GM20431 (cell line): ENCODE measurements around the gene PGRMC1.
"Not testable (repeated sequence)": the region's sequence is repeated elsewhere in the genome, so short reads cannot be mapped to it uniquely, and the experiment has no call there.

Experiments used
- in situ Hi-C: fragments of 300-500 bp; cut with MseI, MboI; formaldehyde crosslinking; loops from one replicate; pipeline ENCODE4 v1.15.0; 2020; ENCODE audit warnings: low sequenced_read_pairs; ENCODE audit not compliant: unreplicated experiment

The PGRMC1 gene

DNA sequence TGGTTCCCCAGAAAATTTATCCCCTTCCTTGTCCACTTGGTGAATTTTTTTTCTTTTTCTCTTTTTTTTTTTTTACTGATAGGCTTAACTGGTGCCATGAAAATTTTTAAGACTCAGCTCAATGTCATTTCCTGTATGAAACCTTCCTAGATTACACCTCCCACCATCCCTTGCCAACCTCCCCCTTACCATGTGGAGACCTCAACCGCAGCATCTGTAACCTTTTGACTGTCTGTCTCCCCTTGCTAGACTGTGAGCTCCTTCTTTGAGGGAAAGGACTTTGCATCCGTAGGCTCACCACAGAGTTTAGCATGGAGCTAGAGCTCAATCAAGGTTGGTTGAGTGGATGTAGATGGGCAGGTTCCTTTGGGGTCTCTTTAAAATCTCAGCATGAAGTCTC lies 5.2 kb upstream of the PGRMC1 start:
- in situ Hi-C loops: no loop called here

DNA sequence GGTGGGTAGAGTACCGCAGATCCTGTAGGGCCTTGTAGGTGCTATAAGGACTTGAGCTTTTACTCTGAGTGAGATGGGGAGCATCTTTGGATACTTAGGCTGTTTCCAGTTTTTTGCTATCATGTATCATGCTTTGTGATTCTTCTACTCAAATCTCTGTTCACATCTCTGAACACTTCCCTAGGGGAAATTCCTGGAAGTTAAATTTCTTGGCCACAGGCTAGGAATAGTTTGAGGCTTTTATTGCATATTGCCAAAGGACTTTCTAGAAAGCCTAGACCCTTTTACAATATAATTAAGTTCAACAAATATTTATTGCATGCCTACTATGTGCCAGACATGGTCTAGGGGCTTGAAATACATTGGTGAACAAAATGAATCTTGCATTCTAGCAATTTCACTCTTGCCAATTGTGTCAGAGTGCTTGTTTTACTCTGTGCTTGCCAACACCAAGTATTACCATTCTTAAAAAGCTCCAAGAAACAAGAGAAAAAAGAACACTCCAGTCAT lies 4.1 kb upstream of the PGRMC1 start:
- in situ Hi-C loops: no loop called here

DNA sequence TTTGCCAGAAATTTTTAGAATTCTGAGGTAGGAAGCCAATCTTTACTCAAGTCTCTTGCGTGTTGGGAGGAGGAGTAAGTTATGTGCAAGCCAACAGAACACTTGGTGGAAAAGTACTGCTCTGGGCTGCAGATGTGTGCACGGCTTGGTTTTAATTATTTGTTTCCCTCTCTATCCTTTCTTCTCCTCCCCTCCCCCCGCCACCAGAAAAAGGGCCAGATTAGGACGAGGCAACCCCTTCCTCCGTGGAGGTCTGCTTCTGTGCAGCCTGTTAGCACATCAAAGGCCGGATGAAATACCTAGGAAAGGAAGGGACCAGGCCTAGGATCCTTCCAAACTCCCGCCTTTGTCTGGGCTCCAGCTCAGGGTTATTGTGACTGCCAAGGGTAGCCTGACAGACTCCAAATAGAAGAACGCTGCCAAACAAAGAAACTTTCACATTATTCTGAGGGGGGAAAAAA lies 1.0 kb upstream of the PGRMC1 start:
- in situ Hi-C loops: no loop called here

DNA sequence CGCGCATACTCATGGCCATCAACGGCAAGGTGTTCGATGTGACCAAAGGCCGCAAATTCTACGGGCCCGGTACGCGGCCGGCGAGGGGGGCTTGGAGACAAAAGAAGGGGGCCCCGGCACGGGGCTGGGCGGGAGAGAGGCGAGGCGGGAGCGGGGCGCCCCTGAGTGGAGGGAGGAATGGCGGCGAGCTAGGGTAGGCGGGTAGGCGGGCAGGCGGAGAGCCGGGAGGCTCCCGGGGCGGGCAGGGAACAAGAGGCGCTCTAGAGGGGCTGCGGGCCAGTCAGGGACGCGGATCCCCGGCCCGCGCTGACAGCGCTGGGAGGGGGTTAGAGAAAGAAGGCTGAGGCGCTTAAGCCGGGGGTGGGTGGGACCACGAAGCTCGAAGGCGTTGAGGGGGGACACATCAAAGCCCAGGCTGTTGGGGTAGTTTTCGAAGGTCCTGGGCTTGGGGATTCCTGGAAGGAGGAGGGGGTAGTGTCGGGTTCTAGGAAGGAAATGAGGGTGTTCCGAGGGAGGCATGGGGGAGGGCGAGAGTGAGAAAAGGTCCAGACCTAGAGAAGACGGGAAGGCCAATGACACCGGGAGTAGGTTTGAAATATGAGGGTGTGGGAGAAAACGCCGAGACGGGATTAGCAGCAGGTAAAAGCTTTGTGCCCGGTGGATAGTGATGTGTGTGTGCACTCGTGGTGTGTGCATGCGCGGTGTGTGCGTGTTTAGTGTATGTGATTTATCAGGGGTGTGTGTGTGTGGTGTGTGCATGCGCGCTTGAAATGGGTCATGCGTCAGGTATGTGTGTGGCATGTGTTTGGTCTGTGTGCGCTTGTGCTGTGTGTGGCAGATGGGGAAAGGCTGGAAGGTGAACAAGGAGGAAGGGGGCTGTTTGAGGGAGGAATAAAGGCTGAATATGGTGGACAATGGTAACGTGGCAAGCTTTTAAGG lies 807 bp downstream of the PGRMC1 start:
- in situ Hi-C loops: no loop called here

DNA sequence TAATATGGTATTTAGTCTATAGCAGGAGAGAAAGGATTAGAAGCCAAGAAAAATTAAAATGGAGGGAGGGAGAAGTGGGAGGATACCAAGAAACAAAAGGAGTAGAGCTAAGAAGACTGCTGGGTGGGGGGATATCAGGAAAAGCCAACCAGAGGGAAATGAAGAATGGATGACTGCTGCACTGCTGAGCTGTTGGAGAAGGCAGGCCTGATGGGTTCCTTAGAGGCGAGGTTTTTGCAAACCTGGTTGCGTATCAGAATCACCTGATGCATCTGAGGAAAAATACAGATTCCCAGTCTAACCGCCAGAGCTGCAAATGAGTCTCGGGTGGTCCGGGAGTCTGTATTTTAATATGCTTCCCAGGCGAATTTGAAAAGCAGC lies 1.5 kb downstream of the PGRMC1 start:
- in situ Hi-C loops: no loop called here

DNA sequence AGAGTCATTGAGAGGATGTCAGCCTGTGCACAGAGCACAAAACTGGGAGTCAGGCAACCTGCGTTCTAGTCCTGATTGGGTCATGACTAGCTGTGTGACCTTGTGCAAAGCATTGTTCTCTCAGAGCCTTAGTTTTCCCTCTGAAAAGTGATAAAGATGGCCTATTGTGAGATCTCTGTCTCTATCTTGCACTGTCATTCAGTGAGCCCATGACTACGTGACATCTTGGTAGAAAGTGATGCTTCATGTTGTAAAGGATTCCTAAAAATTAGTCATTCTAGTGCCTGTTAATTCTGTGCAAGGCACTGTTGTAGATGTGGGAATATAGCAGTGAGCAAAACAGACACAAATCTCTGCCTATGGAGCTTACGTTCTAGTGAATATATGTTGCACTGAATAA lies 2.5 kb downstream of the PGRMC1 start:
- in situ Hi-C loops: no loop called here

DNA sequence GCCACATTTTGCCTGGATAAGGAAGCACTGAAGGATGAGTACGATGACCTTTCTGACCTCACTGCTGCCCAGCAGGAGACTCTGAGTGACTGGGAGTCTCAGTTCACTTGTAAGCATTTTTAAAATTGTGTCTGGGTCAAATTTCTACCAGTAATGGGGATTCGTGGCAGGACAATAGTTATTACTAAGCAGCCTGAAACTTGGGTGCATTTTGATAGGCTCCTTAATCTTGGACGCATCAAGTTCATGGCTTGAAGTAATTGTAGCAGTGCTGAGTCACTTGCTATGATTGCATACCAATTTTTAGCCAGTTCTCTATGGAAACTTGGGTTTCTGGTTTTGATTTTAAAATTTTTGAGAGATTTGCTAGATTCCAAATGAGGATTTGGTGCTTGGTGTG lies 4.3 kb downstream of the PGRMC1 start:
- in situ Hi-C loops: no loop called here

DNA sequence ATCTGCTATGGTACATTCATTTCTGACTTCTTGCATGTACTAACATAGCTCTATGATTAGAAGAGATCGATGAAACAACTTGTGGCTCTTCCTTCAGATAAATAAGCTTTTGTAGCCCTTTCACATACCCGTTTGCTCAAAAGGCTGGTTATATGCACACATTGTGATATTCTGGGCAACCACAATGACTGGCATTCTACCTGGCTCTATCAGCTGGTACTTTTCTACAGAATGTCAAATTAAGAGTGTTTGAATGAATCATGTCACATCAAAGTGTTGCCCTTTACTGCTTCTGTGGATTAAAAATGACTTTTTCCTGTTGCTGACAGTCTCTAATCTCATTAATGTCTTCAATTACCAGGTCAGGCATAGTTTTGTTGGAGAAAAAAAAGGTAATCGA lies 11.6 kb downstream of the PGRMC1 start:
- in situ Hi-C loops: no loop called here

DNA sequence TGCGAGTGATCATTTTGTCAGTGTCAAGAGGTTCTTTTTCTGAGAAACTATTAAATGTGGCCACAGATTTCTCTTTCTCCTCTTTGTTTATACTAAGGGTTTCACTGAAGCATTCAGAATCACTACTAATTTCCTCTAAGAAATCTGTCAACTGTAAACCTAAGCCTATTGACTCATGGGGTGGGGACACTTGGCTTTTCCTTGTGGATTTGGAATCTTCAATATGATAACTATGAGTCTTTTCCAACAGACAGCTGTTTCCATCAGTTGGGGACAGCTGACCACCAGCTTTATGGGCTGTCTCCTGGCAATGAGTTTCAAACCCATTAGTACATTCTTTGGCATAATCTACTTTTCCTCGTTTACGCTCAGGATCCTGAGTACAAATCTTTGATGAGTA lies 13.8 kb downstream of the PGRMC1 start:
- in situ Hi-C loops: no loop called here

DNA sequence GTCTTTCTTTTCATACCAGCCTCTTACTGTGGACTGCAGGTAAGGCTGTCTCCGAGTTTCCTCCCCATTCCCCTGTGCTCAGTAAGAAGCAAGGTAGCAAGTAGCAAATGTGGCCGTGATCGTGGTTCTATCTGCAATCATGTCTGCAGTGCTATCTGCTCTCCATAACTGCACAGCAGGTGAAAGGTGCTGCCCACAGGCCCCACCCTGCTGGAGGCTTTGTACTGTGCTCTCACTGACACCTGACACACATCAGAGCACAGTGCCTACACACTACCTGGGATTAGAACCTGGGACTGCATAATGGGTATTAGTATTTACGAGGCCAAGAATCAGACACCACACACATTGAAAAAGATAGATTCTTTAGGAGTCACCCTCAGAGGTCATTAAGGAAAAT lies 15.3 kb downstream of the PGRMC1 start:
- in situ Hi-C loops: no loop called here

DNA sequence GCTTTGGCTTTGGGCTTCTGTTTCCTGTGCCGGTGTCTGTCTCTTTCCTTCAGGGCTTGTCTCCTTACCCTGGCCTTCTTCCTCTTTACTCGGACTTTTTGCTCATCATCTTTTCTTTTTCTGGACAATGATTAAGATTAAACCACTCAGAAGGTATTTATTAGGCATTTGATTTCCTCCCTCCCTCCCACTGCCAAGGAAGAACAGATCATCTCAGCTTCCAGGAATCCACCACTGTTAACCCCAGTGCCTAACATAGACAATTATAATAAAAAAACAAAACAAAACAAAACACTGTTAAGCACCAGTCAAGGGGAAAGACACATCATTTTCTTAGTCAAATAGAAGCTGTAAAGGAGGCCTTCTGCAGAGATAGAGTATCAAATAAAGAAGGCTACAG lies 16.6 kb downstream of the PGRMC1 start:
- in situ Hi-C loops: no loop called here

DNA sequence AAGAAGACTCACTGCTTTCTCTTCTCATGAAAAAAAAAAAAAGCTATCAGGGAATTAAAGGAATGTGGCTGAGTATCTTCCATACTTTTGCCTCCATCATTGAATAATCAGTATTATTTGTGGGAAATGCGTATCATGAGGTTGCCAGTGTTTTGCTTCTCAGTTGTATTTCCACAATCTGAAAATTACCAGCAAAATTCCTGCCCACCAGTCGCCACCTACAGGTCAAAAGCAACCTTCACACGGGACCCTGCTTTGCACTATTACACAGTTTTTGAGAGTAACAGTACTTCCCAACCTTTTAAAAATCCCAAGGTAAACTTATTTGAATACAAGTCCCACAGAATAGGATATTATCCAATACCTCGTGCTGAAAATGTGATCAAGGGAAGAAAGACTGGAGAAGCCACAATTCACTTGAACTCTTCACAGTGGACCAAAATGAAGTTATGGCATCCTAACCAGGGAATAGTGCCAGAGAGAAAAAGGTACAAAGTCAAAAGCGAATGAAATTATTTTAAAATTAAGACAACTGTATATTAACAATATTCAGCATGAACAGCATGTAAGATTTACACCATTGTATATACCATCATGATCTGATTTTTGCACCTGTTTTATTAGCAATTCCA lies 30.4 kb downstream of the PGRMC1 start:
- in situ Hi-C loops: no loop called here

DNA sequence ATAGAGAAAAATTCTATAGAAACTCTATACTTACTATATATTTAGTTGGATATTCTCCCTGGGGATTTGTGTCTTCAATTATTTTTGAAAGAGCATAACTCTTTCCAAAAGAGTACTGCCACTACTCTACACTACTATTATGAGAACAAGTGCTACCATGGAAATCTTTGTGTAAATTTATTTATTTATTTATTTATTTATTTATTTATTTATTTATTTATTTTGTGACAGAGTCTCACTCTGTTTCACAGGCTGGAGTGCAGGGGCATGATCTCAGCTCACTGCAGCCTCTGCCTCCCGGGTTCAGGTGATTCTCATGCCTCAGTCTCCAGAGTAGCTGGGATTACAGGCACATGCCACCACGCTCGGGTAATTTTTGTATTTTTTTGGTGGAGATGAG lies 31.0 kb downstream of the PGRMC1 start:
- in situ Hi-C loops: not testable (repeated sequence)

DNA sequence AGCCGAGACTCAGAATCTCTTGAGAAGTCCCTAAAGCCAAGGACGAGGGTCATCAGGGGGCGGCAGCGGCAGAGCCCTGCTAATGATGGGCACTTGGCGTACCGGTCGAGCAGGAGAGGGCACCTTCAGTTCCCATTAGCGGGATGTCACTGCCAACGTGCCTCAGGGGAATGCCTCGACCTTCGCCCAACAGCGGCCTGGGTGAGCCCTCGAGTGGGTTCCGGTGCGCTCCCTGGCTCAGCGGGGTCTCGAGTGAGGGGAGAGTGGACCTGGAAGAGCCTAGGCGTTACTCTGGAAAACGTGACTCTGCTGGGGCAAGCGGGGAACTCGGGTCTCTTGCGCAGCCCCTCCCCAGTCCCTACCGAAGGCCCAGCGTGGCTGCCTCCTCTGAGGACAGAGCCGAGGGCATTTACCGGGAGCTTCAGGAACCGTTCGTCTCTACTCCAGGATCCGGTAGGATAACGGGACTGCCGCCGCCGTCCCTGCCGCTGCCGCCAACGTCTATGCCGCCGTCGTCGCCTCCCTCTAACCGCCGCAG lies 36.9 kb downstream of the PGRMC1 start:
- in situ Hi-C loops: no loop called here

DNA sequence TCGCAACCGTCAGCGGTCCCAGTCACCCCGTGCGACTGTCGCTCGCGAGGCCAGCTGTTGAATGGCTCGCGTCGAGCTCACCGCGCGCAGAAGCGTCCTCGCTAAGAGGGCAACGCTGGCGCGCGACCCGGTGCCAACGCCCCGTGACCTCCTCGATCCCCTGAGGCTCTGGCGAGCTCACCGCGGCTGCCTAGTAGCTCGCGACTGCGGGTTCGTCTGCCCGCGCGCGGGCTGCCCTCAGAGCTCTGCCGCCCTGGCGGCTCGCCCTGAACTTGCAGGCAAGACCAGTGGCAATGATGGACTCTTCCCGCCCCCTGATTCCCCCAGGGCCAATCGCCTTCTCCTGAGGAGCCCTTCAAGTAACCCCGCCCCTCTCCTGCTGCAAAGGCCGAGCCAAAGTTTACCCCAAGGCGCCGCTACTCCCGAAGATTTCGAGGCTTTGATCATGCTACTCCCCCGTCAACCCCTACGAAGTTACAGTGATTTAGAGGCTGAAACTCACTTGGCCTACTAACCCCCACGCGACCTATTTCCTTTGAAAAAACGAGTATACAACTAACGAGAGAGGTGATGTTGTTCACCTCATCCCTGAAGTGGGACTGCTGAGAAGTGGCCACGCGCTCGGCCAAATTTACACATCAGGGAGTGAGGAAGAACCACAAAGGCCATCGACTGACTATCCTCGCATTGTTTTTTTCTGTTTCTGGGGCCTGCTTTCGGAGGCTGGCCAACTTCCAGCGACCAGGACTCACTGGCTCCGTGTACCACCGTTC lies 37.5 kb downstream of the PGRMC1 start:
- in situ Hi-C loops: no loop called here

DNA sequence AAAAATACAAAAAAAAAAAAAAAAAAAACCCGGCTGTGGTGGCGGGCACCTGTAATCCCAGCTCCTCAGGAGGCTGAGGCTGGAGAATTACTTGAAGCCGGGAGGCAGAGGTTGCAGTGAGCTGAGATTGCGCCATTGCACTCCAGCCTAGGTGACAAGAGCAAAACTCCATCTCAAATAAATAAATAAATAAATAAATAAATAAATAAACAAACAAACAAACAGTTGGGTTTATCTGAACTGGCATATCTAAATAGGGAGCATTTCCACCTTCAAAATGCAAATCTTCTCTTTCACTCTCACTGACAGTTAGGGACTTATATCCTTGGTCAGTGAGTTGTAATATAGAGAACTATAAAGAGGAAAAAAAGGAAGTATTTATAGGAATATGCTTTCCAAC lies 46.3 kb downstream of the PGRMC1 start:
- in situ Hi-C loops: not testable (repeated sequence)

DNA sequence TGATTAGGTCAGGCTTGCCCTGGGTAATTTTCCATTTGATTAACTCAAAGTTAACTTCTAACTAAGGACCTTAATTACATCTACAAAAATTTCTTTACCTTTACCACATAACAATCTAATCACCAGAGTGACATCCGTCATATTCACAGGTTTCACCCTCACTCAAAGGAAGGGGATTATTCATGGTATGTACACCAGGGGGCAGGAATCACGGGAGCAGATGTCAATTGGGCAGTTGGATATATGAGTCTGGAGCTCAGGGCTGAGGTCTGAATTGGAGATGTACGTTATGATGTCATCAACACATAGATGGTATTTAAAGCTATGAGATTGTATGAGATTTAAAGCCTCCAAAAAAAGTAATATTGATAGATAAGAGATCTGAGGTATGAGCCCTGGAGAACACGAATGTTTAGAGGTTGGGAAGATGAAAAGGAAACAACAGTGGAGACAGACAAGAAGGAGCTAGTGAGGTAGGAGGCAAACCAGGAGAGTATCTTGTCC lies 52.9 kb downstream of the PGRMC1 start:
- in situ Hi-C loops: no loop called here

DNA sequence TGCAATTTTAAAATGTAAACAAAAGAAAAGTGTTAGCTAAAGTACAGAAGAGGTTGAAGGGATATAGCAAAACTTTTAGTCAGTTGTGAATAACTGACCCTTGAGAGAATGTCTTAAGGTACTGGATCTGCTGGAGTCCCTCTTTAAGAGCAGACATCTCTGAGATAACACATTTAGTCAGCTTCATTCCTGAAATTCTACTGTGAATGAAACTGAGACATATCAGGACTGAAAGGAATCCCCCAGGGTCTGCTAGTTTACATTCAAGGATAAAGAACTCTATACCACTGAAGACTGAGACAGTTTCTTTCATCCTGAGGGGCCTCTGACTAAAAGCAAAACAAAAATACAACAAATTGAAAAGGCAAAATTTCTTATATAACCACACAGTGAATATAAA lies 54.4 kb downstream of the PGRMC1 start:
- in situ Hi-C loops: no loop called here

DNA sequence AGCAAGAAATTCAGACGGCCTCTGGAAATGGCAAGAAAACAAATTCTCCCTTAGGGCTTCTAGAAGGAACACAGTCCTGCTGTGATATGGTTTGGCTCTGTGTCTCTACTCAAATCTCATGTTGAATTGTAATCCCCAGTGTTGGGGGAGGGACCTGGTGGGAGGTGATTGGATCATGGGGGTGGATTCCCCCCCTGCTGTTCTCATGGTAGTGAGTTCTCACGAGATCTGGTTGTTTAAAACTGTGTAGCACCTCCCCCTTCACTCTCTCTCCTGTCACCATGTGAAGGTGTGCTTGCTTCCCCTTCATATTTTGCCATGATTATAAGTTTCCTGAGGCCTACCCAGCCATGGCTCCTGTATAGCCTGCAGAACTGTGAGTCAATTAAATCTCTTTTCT lies 55.2 kb downstream of the PGRMC1 start:
- in situ Hi-C loops: not testable (repeated sequence)

DNA sequence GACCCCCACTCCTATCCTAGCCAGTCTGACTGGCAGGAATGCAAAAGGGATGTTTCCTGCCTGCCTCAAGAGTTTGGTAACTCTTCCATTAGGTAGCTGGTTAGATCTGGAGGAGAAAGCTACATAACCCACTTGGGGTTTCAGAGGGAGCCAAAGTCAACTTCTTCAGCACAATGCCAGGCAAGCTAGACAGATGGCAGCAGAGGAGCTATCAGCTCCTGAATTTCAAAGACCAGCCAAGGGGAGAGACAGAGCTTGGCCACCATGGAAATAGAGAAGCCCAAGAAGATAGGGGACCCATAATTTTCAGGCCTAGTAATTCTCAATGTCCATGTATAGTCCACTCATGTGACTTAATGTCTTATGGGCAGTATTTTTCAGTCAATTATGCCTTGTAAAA lies 56.4 kb downstream of the PGRMC1 start:
- in situ Hi-C loops: no loop called here
